Measurements from ENCODE around the gene KCNQ1.

Gene KCNQ1

GRCh38 chr11:2653198-2653551, 208.4 kb downstream of the KCNQ1 start:
- no peak for DNase-seq

GRCh38 chr11:2653930-2654739, 209.3 kb downstream of the KCNQ1 start:
- DNase-seq: no peak

- DNase-seq: no peak
Measured at GRCh38 chr11:2655016-2655719, 210.4 kb downstream of the KCNQ1 start.

- DNase-seq: no peak
Measured at GRCh38 chr11:2655834-2656622, 211.2 kb downstream of the KCNQ1 start.

GRCh38 chr11:2656859-2657258, 212.1 kb downstream of the KCNQ1 start:
- DNase-seq: no peak

- DNase-seq: no peak
Measured at GRCh38 chr11:2657697-2658284, 213.0 kb downstream of the KCNQ1 start.

- no peak for DNase-seq
Measured at GRCh38 chr11:2660357-2660939, 215.6 kb downstream of the KCNQ1 start.

GRCh38 chr11:2661173-2662023, 216.6 kb downstream of the KCNQ1 start:
- no peak for DNase-seq

- no peak for DNase-seq
Measured at GRCh38 chr11:2662024-2662312, 217.2 kb downstream of the KCNQ1 start.

- no peak for DNase-seq
Measured at GRCh38 chr11:2662430-2663299, 217.9 kb downstream of the KCNQ1 start.

- no peak for DNase-seq
Measured at GRCh38 chr11:2663506-2663905, 218.7 kb downstream of the KCNQ1 start.

- no peak for DNase-seq
Measured at GRCh38 chr11:2663915-2664314, 219.1 kb downstream of the KCNQ1 start.

- no peak for DNase-seq
Measured at GRCh38 chr11:2664376-2664775, 219.6 kb downstream of the KCNQ1 start.

GRCh38 chr11:2664791-2665525, 220.2 kb downstream of the KCNQ1 start:
- no peak for DNase-seq

- DNase-seq: no peak
Measured at GRCh38 chr11:2665526-2666400, 221.0 kb downstream of the KCNQ1 start.

- DNase-seq: no peak
Measured at GRCh38 chr11:2666401-2666741, 221.6 kb downstream of the KCNQ1 start.

GRCh38 chr11:2666828-2667570, 222.2 kb downstream of the KCNQ1 start:
- DNase-seq: no peak

GRCh38 chr11:2667940-2668339, 223.1 kb downstream of the KCNQ1 start:
- no peak for DNase-seq

Measured in C1 segment of cervical spinal cord (tissue), 14 donors.